ENCODE results near the gene LYL1.
A peak's percentile ranks its signal among the peaks of the same experiment; 100 is the strongest.

Gene LYL1

GRCh38 chr19:13104360-13104847, 1.7 kb upstream of the LYL1 start:
- no peak for DNase-seq

DNA sequence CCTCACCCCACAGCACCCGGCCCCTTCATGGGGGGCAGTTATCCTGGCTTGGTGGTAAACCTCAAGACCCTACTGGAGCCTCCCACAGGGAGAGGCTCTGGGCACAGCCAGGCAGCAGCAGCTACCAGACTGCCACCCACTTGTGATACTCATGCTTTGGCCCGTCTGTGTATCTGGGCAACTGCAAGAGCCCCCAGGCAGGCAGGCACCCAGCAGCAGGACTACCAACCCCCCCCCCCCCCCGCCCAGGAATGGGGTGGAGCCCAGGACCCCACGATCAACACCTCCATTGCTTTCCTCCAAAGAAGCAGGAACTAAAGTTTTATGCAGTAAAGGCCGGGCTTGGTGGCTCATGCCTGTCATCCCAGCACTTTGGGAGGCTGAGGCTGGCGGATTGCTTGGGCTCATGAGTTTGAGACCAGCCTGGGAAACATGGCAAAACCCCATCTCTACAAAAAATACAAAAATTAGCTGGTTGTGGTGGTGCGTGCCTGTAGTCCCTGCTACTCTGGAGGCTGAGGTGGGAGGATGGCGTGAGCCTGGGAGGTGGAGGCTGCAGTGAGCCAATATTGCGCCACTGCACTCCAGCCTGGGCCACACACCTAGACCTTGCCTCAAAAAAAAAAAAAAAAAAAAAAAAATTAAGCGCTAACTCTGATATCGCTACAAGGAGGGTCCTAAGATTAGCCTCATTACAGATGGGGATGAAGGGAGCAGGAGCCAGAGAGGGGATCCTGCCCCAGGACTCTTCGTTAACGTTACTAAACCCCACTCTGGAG, 1.1 kb upstream of the LYL1 start:
- no peak for DNase-seq

DNA sequence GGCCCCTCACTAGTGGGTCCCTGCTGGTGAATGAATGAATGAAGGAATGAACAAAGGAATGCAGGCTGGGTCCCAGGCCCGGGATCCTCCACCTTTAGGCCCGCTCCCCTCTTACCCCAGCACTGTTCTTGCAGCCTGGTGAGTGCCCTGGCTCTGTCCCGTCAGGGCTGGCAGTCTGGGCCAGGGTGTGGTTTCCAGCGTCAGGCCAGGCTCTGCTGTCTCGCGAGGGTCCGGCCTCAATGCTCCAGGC, 317 bp downstream of the LYL1 start:
- no peak for DNase-seq

- no peak for DNase-seq
Observed at GRCh38 chr19:13101590-13102415, 855 bp downstream of the LYL1 start.

DNA sequence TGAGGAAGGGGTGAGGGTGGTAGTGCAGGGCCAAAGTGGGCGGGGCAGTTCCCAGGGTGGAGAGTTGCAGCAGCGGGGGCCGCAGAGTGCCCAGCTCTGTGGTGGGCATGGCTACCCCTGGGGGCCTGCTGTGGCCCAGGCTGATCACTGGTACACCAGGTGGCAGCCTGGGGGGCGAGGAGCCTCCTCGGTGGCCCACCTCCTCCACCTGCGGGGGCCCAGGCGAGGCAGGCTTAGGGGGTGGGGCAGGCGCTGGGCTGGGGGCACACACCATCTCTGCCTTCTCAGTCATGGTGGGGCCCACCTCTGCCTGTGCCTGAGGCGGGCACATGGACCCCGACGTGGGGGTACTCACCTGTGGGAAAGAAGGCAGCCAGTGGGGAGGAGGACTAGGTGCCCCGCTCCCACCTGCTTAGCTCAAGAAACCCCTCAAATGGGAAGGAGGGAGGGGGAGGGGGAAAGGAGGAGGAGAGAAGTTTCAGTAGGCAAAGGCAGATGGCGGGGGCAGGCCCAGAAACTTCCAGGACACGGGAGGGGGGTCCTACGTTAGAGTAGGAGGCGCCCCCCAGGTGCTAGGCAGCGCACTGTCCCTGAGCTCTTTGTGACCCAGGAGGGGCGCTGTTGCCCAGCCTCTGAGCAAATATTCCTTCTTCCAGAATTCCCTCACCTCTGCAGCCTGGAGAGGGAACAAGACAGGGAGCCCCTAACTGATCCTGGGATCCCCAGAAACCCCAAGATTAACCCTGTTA, 1.6 kb downstream of the LYL1 start:
- DNase-seq, result no peak

DNA sequence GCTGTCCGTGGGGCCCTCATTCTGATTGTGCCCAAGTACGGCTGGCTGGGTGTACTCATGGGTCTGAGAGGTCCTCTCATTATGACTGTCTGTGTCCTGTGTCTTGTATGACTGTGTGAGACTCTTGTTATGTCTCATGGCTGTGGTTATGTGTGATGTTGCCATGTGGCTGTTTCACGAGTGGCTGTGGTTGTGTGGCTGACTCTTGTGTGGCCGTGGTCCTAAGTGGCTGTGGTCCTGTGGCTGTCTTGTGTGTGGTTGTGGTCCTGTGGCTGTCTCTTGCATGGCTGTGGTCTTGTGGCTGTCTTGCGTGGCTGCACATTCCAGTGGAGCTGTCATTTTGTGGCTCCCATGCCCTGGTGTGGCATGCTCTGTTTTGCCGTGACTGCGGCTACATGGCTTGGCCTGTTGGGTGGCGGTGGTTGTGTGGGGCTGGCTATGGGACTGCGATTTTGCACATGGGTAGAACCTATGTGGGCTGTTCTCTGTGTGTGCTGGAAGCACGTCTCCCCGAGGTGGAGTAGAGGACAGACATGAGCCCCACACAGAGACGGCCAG, 2.5 kb downstream of the LYL1 start:
- DNase-seq, result no peak

DNA sequence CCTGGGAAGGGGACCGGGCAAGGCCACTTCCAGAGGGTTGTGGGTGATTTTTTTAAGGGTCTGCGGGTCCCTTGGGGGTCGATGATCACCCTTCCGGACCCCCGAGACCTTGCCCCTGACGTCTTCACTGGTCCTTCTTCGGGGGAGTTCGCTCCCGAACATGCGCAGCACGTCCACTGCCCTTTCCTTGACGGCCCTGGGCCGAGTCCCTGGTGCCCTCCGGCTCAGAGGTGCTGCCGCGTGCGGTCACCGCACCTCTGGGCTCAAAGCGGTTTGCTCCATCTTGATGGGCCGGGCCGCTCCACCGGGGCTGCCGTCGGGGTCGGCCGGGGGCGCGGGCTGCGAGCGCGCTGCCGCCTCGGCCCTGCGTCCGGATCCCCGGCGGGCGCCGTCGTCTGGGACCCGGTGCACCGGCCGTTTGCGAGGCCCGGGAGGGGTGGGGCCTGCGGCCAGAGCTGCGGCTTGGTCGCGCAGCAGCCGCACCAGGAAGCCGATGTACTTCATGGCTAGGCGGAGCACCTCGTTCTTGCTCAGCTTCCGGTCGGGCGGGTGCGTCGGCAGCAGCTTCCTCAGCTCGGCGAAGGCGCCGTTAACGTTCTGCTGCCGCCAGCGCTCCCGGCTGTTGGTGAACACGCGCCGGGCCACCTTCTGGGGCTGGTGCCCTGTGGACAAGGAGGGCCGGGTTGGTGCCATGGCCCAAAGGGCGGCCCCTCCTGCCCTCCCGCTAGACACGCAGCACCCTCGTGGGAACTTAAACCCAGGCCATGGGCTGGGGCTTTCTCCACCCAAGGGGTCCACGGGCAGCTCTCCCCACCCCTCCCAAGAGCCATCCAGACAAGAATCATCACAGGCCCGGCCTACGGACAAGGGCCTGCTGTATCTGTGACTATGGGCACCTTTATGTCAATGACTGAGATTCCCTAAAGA, 3.3 kb downstream of the LYL1 start:
- peak; percentile 74 for DNase-seq

DNA sequence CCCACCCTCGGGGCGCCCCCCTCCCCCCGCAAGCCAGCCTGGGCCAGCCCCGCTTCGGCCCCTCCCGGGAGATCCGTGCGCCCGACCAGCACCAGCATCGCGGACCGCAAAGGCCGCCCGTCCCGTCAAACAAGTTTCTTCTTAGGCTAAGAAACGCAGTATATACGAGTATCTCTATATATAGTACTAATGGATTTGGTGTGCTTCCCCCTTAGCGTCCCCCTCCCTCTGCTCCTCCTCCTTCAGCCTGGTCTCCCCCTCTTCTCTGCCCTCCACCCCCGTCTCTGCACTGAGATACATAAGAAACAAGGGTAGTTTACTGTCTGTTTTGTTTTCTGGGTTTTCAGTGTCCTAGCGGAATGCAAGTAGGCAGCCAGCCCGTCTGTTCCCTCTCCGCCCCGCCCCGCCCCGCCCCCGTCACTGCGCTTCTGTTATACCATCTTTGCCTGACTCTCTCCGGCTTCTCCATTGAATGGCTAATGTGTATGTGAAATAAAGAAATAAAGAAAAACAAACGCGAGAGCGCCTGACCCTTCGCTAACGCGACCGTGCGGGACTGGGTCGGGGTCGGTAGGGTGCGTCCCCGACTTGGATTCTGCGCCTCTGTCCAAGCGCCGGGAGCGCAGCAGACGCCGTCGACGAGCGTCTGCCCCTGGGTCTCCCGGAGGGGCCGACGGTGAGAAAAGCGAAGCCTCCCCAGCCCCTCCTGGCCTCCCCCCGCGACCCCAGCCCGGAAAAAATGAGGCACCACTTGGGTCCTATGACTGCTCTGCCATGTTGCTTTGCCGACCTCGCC, 4.2 kb downstream of the LYL1 start:
- DNase-seq, result no peak

DNA sequence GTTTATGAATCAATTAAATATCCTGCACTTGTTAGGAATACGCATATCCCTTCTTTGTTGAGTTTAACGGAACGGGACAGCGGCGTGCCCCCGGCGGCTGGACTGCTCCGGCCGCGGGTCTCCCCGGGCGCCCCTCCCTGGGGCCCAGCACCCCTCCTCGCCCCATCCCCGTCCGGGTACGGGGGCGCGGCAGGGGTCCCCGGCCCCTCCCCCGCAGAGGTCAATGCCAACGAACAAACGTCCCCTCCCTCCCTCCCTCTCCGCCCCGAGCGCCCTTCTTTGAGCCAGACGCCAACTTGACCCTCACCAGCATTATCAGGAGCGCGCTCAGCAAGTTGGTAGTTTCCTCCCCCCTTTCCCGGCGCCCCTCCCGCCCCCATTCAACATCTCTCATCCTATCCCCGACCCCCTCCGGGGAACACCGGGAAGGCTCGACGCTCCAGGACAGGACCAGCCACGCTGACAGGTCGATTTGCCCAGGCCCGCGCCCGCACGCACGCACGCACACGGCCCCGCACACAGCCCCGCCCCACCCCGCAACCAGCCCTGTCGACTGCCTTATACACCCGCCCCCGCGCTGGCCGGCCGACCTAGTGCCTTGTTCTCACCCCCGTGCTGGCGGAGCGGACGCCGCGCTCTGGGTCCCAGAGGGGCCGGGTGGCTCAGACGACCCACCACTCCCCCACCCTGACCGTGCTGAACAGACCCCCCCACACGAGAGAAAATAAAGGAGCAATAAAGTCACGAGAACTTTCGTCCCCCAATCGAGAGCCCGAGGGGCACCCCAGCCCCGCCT, 5.0 kb downstream of the LYL1 start:
- DNase-seq, result no peak

- no peak for DNase-seq
Observed at GRCh38 chr19:13097033-13097462, 5.6 kb downstream of the LYL1 start.

GRCh38 chr19:13095934-13096927, 6.4 kb downstream of the LYL1 start:
- no peak for DNase-seq

GRCh38 chr19:13095393-13095784, 7.3 kb downstream of the LYL1 start:
- no peak for DNase-seq

DNA sequence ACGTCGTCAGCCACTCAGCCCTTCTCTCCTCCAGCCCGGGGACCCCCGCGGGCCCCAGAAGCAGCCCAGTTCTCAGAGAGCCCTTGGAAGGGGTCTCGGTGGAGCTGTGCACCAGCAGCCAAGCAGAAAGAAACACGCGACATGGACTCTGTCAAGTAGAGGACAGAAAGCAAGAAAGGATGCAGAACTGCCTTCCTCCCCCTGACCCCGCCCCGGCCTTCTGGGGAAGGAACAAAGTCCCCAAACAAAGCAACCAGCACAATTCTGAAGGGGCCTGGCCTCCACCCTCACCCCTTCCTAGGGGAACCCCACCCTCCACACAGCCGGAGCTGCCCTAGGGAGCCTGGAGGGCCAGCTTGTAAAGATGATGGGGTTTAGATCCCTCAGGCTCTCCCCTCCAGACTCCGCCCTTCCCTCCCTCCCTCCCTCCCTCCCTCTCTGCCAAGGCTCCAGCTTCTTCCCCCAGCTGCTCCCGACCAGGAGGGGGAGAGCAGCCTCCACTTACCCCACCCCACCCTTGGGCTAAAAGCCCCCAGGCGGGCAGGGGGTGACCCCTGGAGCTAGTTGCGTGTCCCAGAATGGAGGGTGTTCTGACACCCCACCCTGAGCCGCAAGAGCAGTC, 7.8 kb downstream of the LYL1 start:
- DNase-seq, result no peak

- DNase-seq, result no peak
Observed at GRCh38 chr19:13094106-13094504, 8.6 kb downstream of the LYL1 start.

DNA sequence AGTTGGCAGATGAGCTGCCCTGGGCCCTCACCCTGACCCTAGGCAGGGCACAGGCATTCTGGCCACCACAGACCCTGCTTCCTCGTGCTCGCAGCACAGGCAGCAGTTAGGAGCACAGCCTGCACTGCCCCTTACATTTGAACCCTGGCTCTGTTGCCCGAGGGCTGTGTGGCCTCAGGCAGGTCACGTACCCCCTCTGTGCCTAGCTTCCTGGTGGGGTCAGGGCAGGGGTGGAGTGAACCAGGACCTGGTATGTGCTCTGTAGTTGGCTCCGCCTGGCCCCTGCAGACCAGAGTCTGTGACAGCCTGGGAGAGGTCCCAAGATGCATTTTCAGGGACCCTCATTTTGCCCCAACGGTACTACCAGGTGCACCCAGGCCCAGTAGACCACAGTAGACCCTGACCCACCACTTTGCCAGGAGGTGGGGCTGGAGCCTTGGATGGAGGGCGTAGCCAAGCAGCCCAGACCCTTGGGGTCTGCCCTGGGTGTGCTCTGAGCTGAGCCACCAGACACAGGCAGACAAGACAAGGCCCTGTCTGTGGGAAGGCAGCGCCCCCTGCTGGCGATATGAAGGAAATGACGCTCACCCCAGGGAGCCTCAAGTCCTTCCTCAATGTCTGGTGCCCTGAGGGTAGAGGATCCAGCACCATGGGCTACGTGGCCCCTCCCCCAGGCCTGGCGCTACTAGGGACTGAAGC, 9.1 kb downstream of the LYL1 start:
- peak; percentile 68 for DNase-seq

GRCh38 chr19:13092606-13093235, 9.9 kb downstream of the LYL1 start:
- no peak for DNase-seq

GRCh38 chr19:13092158-13092543, 10.5 kb downstream of the LYL1 start:
- DNase-seq, result no peak

All from DMS153 (cell line).